IMR-90 (cell line): ENCODE measurements around the gene CCDC63. TPM values are rescaled to one million over a fixed set of nuclear protein-coding genes. Genes with fewer than 3 reads are reported as not detected.

Source experiments
- ATAC-seq: fragments of 200-7000 bp; cut with Tn5 transposase; 2 replicates; pipeline ENCODE4 v1.9.1; 2020; ENCODE audit warnings: low read depth, mild to moderate bottlenecking, moderate library complexity
- BruUV-seq: library from RNA; stranded (reverse); fragments of 400-500 nt; replicated peaks from 2 replicates; lab custom pipeline; 2021; lab: Mats Ljungman, UMichigan
- CTCF ChIA-PET: fragments of 300-600 bp; formaldehyde crosslinking; extraction: SDS; loops from one replicate; lab custom pipeline; 2021; ENCODE audit warnings: antibody characterized with exemption; lab: Yijun Ruan, JAX
- POLR2A ChIA-PET: fragments of 300-600 bp; sonication (Branson Sonifier 250); formaldehyde crosslinking; loops from one replicate; lab custom pipeline; 2022; ENCODE audit warnings: antibody characterized with exemption; ENCODE audit not compliant: unreplicated experiment; lab: Charles Lee
- DNase-seq: peaks from one replicate; pipeline ENCODE4 v3.0.0; 2013
- H2AFZ ChIP-seq: replicated peaks from 2 replicates; pipeline ENCODE3; 2013; ENCODE audit warnings: low read length, mild to moderate bottlenecking; ENCODE audit not compliant: poor library complexity
- H2AK5ac ChIP-seq: 2 replicates; pipeline ENCODE4 v1.6.1; 2013; ENCODE audit warnings: low read depth, low read length, inconsistent platforms
- H2AK9ac ChIP-seq: replicated peaks from 2 replicates; pipeline ENCODE3; 2013; ENCODE audit warnings: mild to moderate bottlenecking, low read depth, low read length, moderate library complexity; ENCODE audit not compliant: poor library complexity
- H2BK120ac ChIP-seq: 2 replicates; pipeline ENCODE4 v1.6.1; 2013; ENCODE audit warnings: low read depth, low read length, inconsistent platforms
- H2BK15ac ChIP-seq: 3 replicates; pipeline ENCODE4 v1.6.1; 2013; ENCODE audit warnings: low read depth, low read length, inconsistent platforms
- H2BK20ac ChIP-seq: 2 replicates; pipeline ENCODE4 v1.6.1; 2013; ENCODE audit warnings: low read depth, mild to moderate bottlenecking, inconsistent platforms, low read length, moderate library complexity
- H2BK5ac ChIP-seq: 2 replicates; pipeline ENCODE4 v1.6.1; 2013; ENCODE audit warnings: mild to moderate bottlenecking, low read depth, low read length, inconsistent platforms; ENCODE audit not compliant: poor library complexity, severe bottlenecking
- H3K14ac ChIP-seq: replicated peaks from 2 replicates; pipeline ENCODE4 v1.6.1; 2013; ENCODE audit warnings: low read depth, low read length, inconsistent platforms
- H3K18ac ChIP-seq: 2 replicates; pipeline ENCODE4 v1.6.1; 2013; ENCODE audit warnings: low read depth, low read length, control low read depth
- H3K23ac ChIP-seq: 2 replicates; pipeline ENCODE4 v1.6.1; 2013; ENCODE audit warnings: low read depth, low read length, inconsistent platforms
- H3K27ac ChIP-seq: 2 replicates; pipeline ENCODE4 v1.5.1; 2013; ENCODE audit warnings: mild to moderate bottlenecking, control low read depth, low read length; ENCODE audit not compliant: insufficient read depth
- H3K27me3 ChIP-seq: 2 replicates; pipeline ENCODE4 v1.6.1; 2013; ENCODE audit warnings: low read length; ENCODE audit not compliant: control insufficient read depth, insufficient read depth
- H3K36me3 ChIP-seq: 2 replicates; pipeline ENCODE4 v1.6.1; 2013; ENCODE audit warnings: low read length, mixed read lengths; ENCODE audit not compliant: control insufficient read depth, insufficient read depth
- H3K4ac ChIP-seq: 2 replicates; pipeline ENCODE4 v1.6.1; 2013; ENCODE audit warnings: low read depth, low read length, inconsistent platforms
- H3K4me1 ChIP-seq: 2 replicates; pipeline ENCODE4 v1.6.1; 2013; ENCODE audit warnings: low read length, mixed read lengths; ENCODE audit not compliant: control insufficient read depth, insufficient read depth
- H3K4me2 ChIP-seq: 2 replicates; pipeline ENCODE4 v1.6.1; 2013; ENCODE audit warnings: low read depth, mild to moderate bottlenecking, control low read depth, low read length, moderate library complexity
- H3K4me3 ChIP-seq: 2 replicates; pipeline ENCODE4 v1.5.1; 2013; ENCODE audit warnings: low read depth, mild to moderate bottlenecking, control low read depth, low read length, moderate library complexity; ENCODE audit not compliant: insufficient read depth
- H3K56ac ChIP-seq: 2 replicates; pipeline ENCODE4 v1.6.1; 2013; ENCODE audit warnings: low read length, inconsistent platforms; ENCODE audit not compliant: insufficient read depth; ENCODE audit errors: extremely low read depth
- H3K79me1 ChIP-seq, 2 experiments: 2 replicates each; pipeline ENCODE4 v1.6.1; 2013; ENCODE audit warnings: low read length in 2 of 2, inconsistent platforms in 1 of 2, low read depth in 1 of 2
- H3K9ac ChIP-seq: 2 replicates; pipeline ENCODE4 v1.6.1; 2013; ENCODE audit warnings: low read depth, low read length, control low read depth
- H3K9me1 ChIP-seq: 2 replicates; pipeline ENCODE4 v1.6.1; 2013; ENCODE audit warnings: low read length, inconsistent platforms; ENCODE audit not compliant: insufficient read depth
- H3K9me3 ChIP-seq: 2 replicates; pipeline ENCODE4 v1.6.1; 2013; ENCODE audit warnings: low read length; ENCODE audit not compliant: control insufficient read depth, insufficient read depth
- H4K20me1 ChIP-seq: 2 replicates; pipeline ENCODE4 v1.6.1; 2013; ENCODE audit warnings: low read length, inconsistent platforms; ENCODE audit not compliant: insufficient read depth
- H4K5ac ChIP-seq: 2 replicates; pipeline ENCODE4 v1.6.1; 2013; ENCODE audit warnings: mild to moderate bottlenecking, low read depth, low read length, control low read depth
- H4K8ac ChIP-seq, 2 experiments: 2 replicates each; pipeline ENCODE4 v1.6.1; 2013; ENCODE audit warnings: low read depth in 2 of 2, low read length in 2 of 2, control low read depth in 1 of 2, inconsistent platforms in 1 of 2
- H4K91ac ChIP-seq: 2 replicates; pipeline ENCODE4 v1.6.1; 2013; ENCODE audit warnings: low read depth, low read length, inconsistent platforms; ENCODE audit not compliant: insufficient read depth
- BHLHE40 ChIP-seq: fragments of 150-350 bp; IDR thresholded peaks from 2 replicates; pipeline ENCODE4 v1.6.1; 2016; ENCODE audit warnings: mild to moderate bottlenecking, low read depth, low read length
- CEBPB ChIP-seq: IDR thresholded peaks from 2 replicates; pipeline ENCODE4 v1.6.1; 2012; ENCODE audit warnings: low read depth, low read length, improper control_type of control experiment
- CHD1 ChIP-seq: IDR thresholded peaks from 2 replicates; pipeline ENCODE4 v1.6.1; 2012; ENCODE audit warnings: low read depth, low read length, improper control_type of control experiment
- CTCF ChIP-seq: conservative IDR thresholded peaks from 2 replicates; pipeline ENCODE4 v1.5.1; 2012; ENCODE audit warnings: mild to moderate bottlenecking, low read depth, low read length, improper control_type of control experiment
- ELK1 ChIP-seq: fragments of 150-350 bp; IDR thresholded peaks from 2 replicates; pipeline ENCODE4 v1.6.1; 2016; ENCODE audit warnings: low read depth, mild to moderate bottlenecking, low read length, moderate library complexity, borderline replicate concordance
- FOS ChIP-seq: fragments of 150-350 bp; IDR thresholded peaks from 2 replicates; pipeline ENCODE4 v1.6.1; 2016; ENCODE audit warnings: low read depth, low read length
- MAFK ChIP-seq: IDR thresholded peaks from 2 replicates; pipeline ENCODE4 v1.6.1; 2012; ENCODE audit warnings: low read depth, low read length, improper control_type of control experiment
- MAZ ChIP-seq: IDR thresholded peaks from 2 replicates; pipeline ENCODE4 v1.6.1; 2012; ENCODE audit warnings: low read depth, mild to moderate bottlenecking, low read length, improper control_type of control experiment, moderate library complexity, borderline replicate concordance
- MXI1 ChIP-seq: IDR thresholded peaks from 2 replicates; pipeline ENCODE4 v1.6.1; 2012; ENCODE audit warnings: low read depth, mild to moderate bottlenecking, low read length, moderate library complexity, borderline replicate concordance
- NFE2L2 ChIP-seq: fragments of 150-350 bp; IDR thresholded peaks from 2 replicates; pipeline ENCODE4 v1.6.1; 2016; ENCODE audit warnings: low read depth, mild to moderate bottlenecking, low read length
- POLR2A ChIP-seq: IDR thresholded peaks from 2 replicates; pipeline ENCODE4 v1.6.1; 2012; ENCODE audit warnings: mild to moderate bottlenecking, low read depth, low read length
- RAD21 ChIP-seq: IDR thresholded peaks from 2 replicates; pipeline ENCODE4 v1.6.1; 2012; ENCODE audit warnings: low read length, improper control_type of control experiment
- RCOR1 ChIP-seq: IDR thresholded peaks from 2 replicates; pipeline ENCODE4 v1.6.1; 2012; ENCODE audit warnings: mild to moderate bottlenecking, low read length, improper control_type of control experiment; ENCODE audit not compliant: insufficient replicate concordance
- RFX5 ChIP-seq: IDR thresholded peaks from 2 replicates; pipeline ENCODE4 v1.8.0; 2012; ENCODE audit warnings: low read depth, mild to moderate bottlenecking, low read length, moderate library complexity
- SMC3 ChIP-seq: fragments of 150-350 bp; IDR thresholded peaks from 2 replicates; pipeline ENCODE4 v1.6.1; 2016; ENCODE audit warnings: low read depth, mild to moderate bottlenecking, antibody characterized with exemption, low read length, moderate library complexity
- USF2 ChIP-seq: fragments of 150-350 bp; IDR thresholded peaks from 2 replicates; pipeline ENCODE4 v1.6.1; 2017; ENCODE audit warnings: mild to moderate bottlenecking, antibody characterized with exemption, low read length, low read depth
- WGBS, 2 experiments: methylation state at CpG; one replicate each; pipeline versions ENCODE4 v1.1.5 to v1.1.7; 2013; ENCODE audit warnings: missing lambda C conversion rate in 2 of 2; ENCODE audit not compliant: insufficient read length in 1 of 2; ENCODE audit errors: extremely low coverage in 2 of 2; 5-methylcytosine and 5-hydroxymethylcytosine counted together
- dilution Hi-C: fragments of 300-500 bp; cut with HindIII; formaldehyde crosslinking; loops from one replicate; pipeline ENCODE4 v1.14.3; 2018; ENCODE audit warnings: low sequenced_read_pairs; ENCODE audit not compliant: unreplicated experiment
- in situ Hi-C: fragments of 300-500 bp; cut with MboI; formaldehyde crosslinking; loops from 3 replicates; pipeline ENCODE4 v1.14.3; 2019; ENCODE audit warnings: low sequenced_read_pairs, inconsistent platforms, mixed read lengths
- intact Hi-C: fragments of 100-400 bp; cut with micrococcal nuclease; formaldehyde crosslinking; loops from 2 replicates; pipeline ENCODE4 v1.10.0; 2022
- polyA plus RNA-seq, 3 experiments: library from polyadenylated mRNA; depleted of rRNA; stranded (reverse); fragments of >200 nt; gene quantifications; 2 replicates each; pipeline ENCODE4 v1.2.3, GENCODE V29; 2012; ENCODE audit warnings: low replicate concordance in 1 of 3
- total RNA-seq: library from RNA; depleted of rRNA; stranded (reverse); fragments of >200 nt; gene quantifications from 2 replicates; pipeline ENCODE4 v1.2.3, GENCODE V29; 2012

The CCDC63 gene
- total and polyA plus RNA-seq, 2 of the 4 experiments (the other 2 are of a cell fraction) = not detected

GRCh38 chr12:110869803-110870202 lies 23.0 kb downstream of the CCDC63 start:
- TF ChIP-seq CTCF (no peak), RCOR1 (no peak), ELK1 (no peak), RAD21 (no peak), MAFK (no peak), FOS (no peak), BHLHE40 (no peak), MAZ (no peak), CEBPB (no peak), RFX5 (no peak), NFE2L2 (no peak), SMC3 (no peak), POLR2A (no peak), MXI1 (no peak), USF2 (no peak), CHD1 (no peak)
- no peaks in the 10 kb centered on the region for H3K9me3 ChIP-seq
- H4K8ac ChIP-seq = no peak overlapping the region
- H3K23ac ChIP-seq = no peak overlapping the region
- no peak overlapping the region for H3K9ac ChIP-seq
- H2BK15ac ChIP-seq = no peak overlapping the region
- POLR2A ChIA-PET = no interaction called here
- intact Hi-C loops (no loop called here), dilution Hi-C loops (no loop called here), in situ Hi-C loops (no loop called here)
- no peak overlapping the region for H3K56ac ChIP-seq
- no peak overlapping the region for H2AK5ac ChIP-seq
- H2BK20ac ChIP-seq = no peak overlapping the region
- no peak overlapping the region for H3K27ac ChIP-seq
- no peak overlapping the region for H3K4me3 ChIP-seq
- no peak for ATAC-seq
- no peak overlapping the region for H4K5ac ChIP-seq
- no peaks in the 10 kb centered on the region for H3K27me3 ChIP-seq
- no peak overlapping the region for H4K91ac ChIP-seq
- no peaks in the 10 kb centered on the region for H4K20me1 ChIP-seq
- H3K18ac ChIP-seq = no peak overlapping the region
- CTCF ChIA-PET = interaction anchor here (0.5 to 1.9 kb wide), 2 partner anchors 18 to 107 kb away, joined by 4 to 5 read pairs; no protein-coding TSS in a partner anchor
- H3K4me2 ChIP-seq = no peak overlapping the region
- H3K14ac ChIP-seq = no peak overlapping the region
- no peak overlapping the region for H2BK5ac ChIP-seq
- no peaks in the 10 kb centered on the region for H3K4me1 ChIP-seq
- H2AFZ ChIP-seq = no peak overlapping the region
- no peak overlapping the region for H2BK120ac ChIP-seq
- H3K36me3 ChIP-seq = no peaks in the 10 kb centered on the region
- H3K9me1 ChIP-seq = no peaks in the 10 kb centered on the region
- no CpG with 5 or more reads among the region's 5 CpGs for WGBS, 2 experiments
- no TSS peak for BruUV-seq
- no peak overlapping the region for H3K4ac ChIP-seq
- no peak overlapping the region for H2AK9ac ChIP-seq
- no peaks in the 10 kb centered on the region for H3K79me1 ChIP-seq
- no peak for DNase-seq
